HFFc6 (cell line): Measurements from ENCODE around the gene RGCC. TPM values are rescaled to one million over a fixed set of nuclear protein-coding genes. Genes with fewer than 3 reads are reported as not detected.

ENCODE experiments used
- DNase-seq: peaks from one replicate; pipeline ENCODE4 v3.0.0-alpha.2; 2018
- H3K27ac Mint-ChIP-seq: 2 replicates; pipeline ENCODE4 v1.8.0; 2020; ENCODE audit warnings: mild to moderate bottlenecking, mixed read lengths
- H3K27me3 Mint-ChIP-seq: 2 replicates; pipeline ENCODE4 v1.8.0; 2021; ENCODE audit warnings: mild to moderate bottlenecking, moderate library complexity, mixed read lengths; ENCODE audit not compliant: insufficient read depth
- H3K36me3 Mint-ChIP-seq: 2 replicates; pipeline ENCODE4 v1.8.0; 2021; ENCODE audit warnings: low read depth, mixed read lengths
- H3K4me1 Mint-ChIP-seq: 2 replicates; pipeline ENCODE4 v1.8.0; 2020; ENCODE audit warnings: low read depth, mixed read lengths
- H3K4me3 Mint-ChIP-seq: 2 replicates; pipeline ENCODE4 v1.8.0; 2020; ENCODE audit warnings: mild to moderate bottlenecking, moderate library complexity, mixed read lengths
- H3K9me3 Mint-ChIP-seq: 2 replicates; pipeline ENCODE4 v1.8.0; 2020; ENCODE audit warnings: mild to moderate bottlenecking, mixed read lengths
- CTCF ChIP-seq: fragments of 200-600 bp; sonication (generic); IDR thresholded peaks from 2 replicates; pipeline ENCODE4 v1.5.0; 2021; ENCODE audit warnings: antibody characterized with exemption, mild to moderate bottlenecking
- total RNA-seq, 6 experiments: library from RNA; stranded (reverse); fragmentation: NEBNext Ultra II Directional; extraction: Animal tissue kit (Norgen Biotek cat#: 25700); gene quantifications; 2 replicates in 1 of 6; 3 replicates in 5 of 6; pipeline ENCODE4 v1.2.3, GENCODE V29; 2021

Gene RGCC
- total RNA-seq, 6 experiments from 2014 or later: 0.43 TPM; not detected in 5

- H3K27me3 Mint-ChIP-seq: peaks cover 26% of the 10 kb centered on the region
- no peak for TF ChIP-seq CTCF
- no peak overlapping the region for H3K27ac Mint-ChIP-seq
- H3K9me3 Mint-ChIP-seq: no peaks in the 10 kb centered on the region
- no peaks in the 10 kb centered on the region for H3K36me3 Mint-ChIP-seq
- H3K4me1 Mint-ChIP-seq: peaks cover 12% of the 10 kb centered on the region
- H3K4me3 Mint-ChIP-seq: no peak overlapping the region
- DNase-seq: no peak
Measured at GRCh38 chr13:41516760-41517159, 59.4 kb downstream of the RGCC start.

- no peak for DNase-seq
- Mint-ChIP-seq H3K36me3 (no peaks in the 10 kb centered on the region), H3K4me1 (peaks cover 12% of the 10 kb centered on the region), H3K4me3 (no peak overlapping the region), H3K27me3 (peaks cover 27% of the 10 kb centered on the region), H3K27ac (no peak overlapping the region), H3K9me3 (no peaks in the 10 kb centered on the region)
- TF ChIP-seq CTCF: no peak
Measured at GRCh38 chr13:41520016-41520659, 62.8 kb downstream of the RGCC start.

Other genes with a start within 250 kb of the RGCC start
- gene MTRF1, start 194.0 kb upstream of the RGCC start, total RNA-seq: 10 to 100 TPM in 3 of 6 experiments, 1 to 10 TPM in 3; 6.7 to 10.9 (median 9.3) TPM
- 10 to 100 TPM in 4 of 6 experiments, 1 to 10 TPM in 2; 8.9 to 13.6 (median 10.2) TPM for gene NAA16, start 146.3 kb upstream of the RGCC start, total RNA-seq